ENCODE data around the gene MRGPRD. TPM values are rescaled to one million over a fixed set of nuclear protein-coding genes. Genes with fewer than 3 reads are reported as not detected.

Gene MRGPRD
- total and polyA plus RNA-seq, 2 experiments from 2014 or later = not detected

- TF ChIP-seq REST (IDR thresholded peaks at IDR 0.05; ENCODE audit: unreplicated experiment) (no peak), STAT1 (IDR thresholded peaks at IDR 0.05; ENCODE audit: unreplicated experiment) (no peak), ZNF114 (CRISPR knock-in tag; IDR thresholded peaks at IDR 0.05) (no peak)
Measured at GRCh38 chr11:68940651-68941323, 40.0 kb downstream of the MRGPRD start (continued).

- Mint-ChIP-seq H3K27ac (no peak overlapping the region), H3K4me3 (no peak overlapping the region), H3K36me3 (ENCODE audit: low read depth) (peaks cover 11% of the 10 kb centered on the region), H3K4me1 (no peaks in the 10 kb centered on the region), H3K27me3 (ENCODE audit: insufficient read depth, low read depth, poor library complexity) (peaks cover 7% of the 10 kb centered on the region), H3K9me3 (no peaks in the 10 kb centered on the region)
- Histone ChIP-seq H3K27ac (ENCODE audit: low read depth) (no peak overlapping the region), H3K36me3 (ENCODE audit: insufficient read depth) (no peaks in the 10 kb centered on the region), H3K4me1 (ENCODE audit: insufficient read depth) (no peaks in the 10 kb centered on the region), H3K9me2 (ENCODE audit: insufficient read depth) (no peaks in the 10 kb centered on the region), H3K27me3 (ENCODE audit: insufficient read depth) (no peaks in the 10 kb centered on the region), H3F3A (replicated peaks; ENCODE audit: low read depth) (no peaks in the 10 kb centered on the region), H4K20me1 (replicated peaks; ENCODE audit: insufficient read depth) (no peaks in the 10 kb centered on the region), H3K79me2 (replicated peaks; ENCODE audit: insufficient read depth) (no peaks in the 10 kb centered on the region), H3K4me2 (no peak overlapping the region), H2AFZ (no peak overlapping the region), H3K4me3 (no peak overlapping the region)
- no peak for DNase-seq (ENCODE audit: low spot score)
- ATAC-seq = no peak; the same call in 2 of the 3 replicates
- TF ChIP-seq JUNB (IDR thresholded peaks at IDR 0.05; ENCODE audit: unreplicated experiment) (no peak), ETS1 (IDR thresholded peaks at IDR 0.05) (no peak), ZNF331 (CRISPR knock-in tag; IDR thresholded peaks at IDR 0.05; ENCODE audit: low read depth) (no peak), NANOG (IDR thresholded peaks at IDR 0.05; ENCODE audit: borderline replicate concordance) (no peak), ZNF114 (CRISPR knock-in tag; IDR thresholded peaks at IDR 0.05) (no peak), CTCF (conservative IDR thresholded peaks at IDR 0.05; ENCODE audit: low read depth in 2 of 2) (no peak), EZH2phosphoT487 (IDR thresholded peaks at IDR 0.05; ENCODE audit: unreplicated experiment) (no peak), ZNF462 (CRISPR knock-in tag; IDR thresholded peaks at IDR 0.05) (no peak)
Measured at GRCh38 chr11:68939583-68940555, 40.9 kb downstream of the MRGPRD start.

Measured in GM23338 (cell line).